Neural cell (in vitro differentiated cells): ENCODE results near the gene UBE4B.

Experiments
- EZH2 ChIP-seq: fragments of 200-600, 300-800 bp; shearing (Covaris generic), sonication (generic); IDR thresholded peaks from 2 replicates; pipeline ENCODE4 v1.6.1; 2014; ENCODE audit warnings: antibody characterized with exemption, low read length, borderline replicate concordance, mild to moderate bottlenecking; ENCODE audit not compliant: insufficient read depth, poor library complexity, severe bottlenecking
- POLR2AphosphoS5 ChIP-seq: IDR thresholded peaks from 2 replicates; pipeline ENCODE4 v1.6.1; 2012
- RAD21 ChIP-seq: fragments of 450-650 bp; conservative IDR thresholded peaks from 2 replicates; pipeline ENCODE4 v1.6.1; 2014; ENCODE audit warnings: antibody characterized with exemption, mild to moderate bottlenecking, moderate library complexity
- TF ChIP-seq, protein P1 (sequence below): fragments of 450-650 bp; IDR thresholded peaks from 2 replicates; pipeline ENCODE4 v1.5.1; 2014; ENCODE audit warnings: antibody characterized with exemption, mild to moderate bottlenecking, moderate library complexity; ENCODE audit not compliant: poor library complexity, severe bottlenecking

- TF ChIP-seq, protein P1, sequence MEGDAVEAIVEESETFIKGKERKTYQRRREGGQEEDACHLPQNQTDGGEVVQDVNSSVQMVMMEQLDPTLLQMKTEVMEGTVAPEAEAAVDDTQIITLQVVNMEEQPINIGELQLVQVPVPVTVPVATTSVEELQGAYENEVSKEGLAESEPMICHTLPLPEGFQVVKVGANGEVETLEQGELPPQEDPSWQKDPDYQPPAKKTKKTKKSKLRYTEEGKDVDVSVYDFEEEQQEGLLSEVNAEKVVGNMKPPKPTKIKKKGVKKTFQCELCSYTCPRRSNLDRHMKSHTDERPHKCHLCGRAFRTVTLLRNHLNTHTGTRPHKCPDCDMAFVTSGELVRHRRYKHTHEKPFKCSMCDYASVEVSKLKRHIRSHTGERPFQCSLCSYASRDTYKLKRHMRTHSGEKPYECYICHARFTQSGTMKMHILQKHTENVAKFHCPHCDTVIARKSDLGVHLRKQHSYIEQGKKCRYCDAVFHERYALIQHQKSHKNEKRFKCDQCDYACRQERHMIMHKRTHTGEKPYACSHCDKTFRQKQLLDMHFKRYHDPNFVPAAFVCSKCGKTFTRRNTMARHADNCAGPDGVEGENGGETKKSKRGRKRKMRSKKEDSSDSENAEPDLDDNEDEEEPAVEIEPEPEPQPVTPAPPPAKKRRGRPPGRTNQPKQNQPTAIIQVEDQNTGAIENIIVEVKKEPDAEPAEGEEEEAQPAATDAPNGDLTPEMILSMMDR: no peak
- TF ChIP-seq EZH2 (no peak), POLR2AphosphoS5 (no peak), RAD21 (no peak)
Observed at GRCh38 chr1:10070206-10070605, 37.4 kb downstream of the UBE4B start.
